ENCODE measurements around the gene PLAAT4. TPM values are rescaled to one million over a fixed set of nuclear protein-coding genes. Genes with fewer than 3 reads are reported as not detected.

PLAAT4 gene
- total and polyA plus RNA-seq, 7 donors = 4.3 to 12.2 (median 8.5) TPM

- DNase-seq (no peak), ATAC-seq (no peak)
- Histone ChIP-seq H3K9me3 (no peaks in the 10 kb centered on the region), H3K4me3 (no peak overlapping the region), H3K4me1 (peaks cover 10% of the 10 kb centered on the region), H3K36me3 (ENCODE audit: insufficient read depth in 1 of 2, low read depth in 1 of 2) (no peaks in the 10 kb centered on the region), H3K27me3 (ENCODE audit: insufficient read depth in 3 of 3, low read length in 2 of 3) (no peaks in the 10 kb centered on the region), H3K27ac (no peak overlapping the region)
- TF ChIP-seq, protein P1, sequence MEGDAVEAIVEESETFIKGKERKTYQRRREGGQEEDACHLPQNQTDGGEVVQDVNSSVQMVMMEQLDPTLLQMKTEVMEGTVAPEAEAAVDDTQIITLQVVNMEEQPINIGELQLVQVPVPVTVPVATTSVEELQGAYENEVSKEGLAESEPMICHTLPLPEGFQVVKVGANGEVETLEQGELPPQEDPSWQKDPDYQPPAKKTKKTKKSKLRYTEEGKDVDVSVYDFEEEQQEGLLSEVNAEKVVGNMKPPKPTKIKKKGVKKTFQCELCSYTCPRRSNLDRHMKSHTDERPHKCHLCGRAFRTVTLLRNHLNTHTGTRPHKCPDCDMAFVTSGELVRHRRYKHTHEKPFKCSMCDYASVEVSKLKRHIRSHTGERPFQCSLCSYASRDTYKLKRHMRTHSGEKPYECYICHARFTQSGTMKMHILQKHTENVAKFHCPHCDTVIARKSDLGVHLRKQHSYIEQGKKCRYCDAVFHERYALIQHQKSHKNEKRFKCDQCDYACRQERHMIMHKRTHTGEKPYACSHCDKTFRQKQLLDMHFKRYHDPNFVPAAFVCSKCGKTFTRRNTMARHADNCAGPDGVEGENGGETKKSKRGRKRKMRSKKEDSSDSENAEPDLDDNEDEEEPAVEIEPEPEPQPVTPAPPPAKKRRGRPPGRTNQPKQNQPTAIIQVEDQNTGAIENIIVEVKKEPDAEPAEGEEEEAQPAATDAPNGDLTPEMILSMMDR (IDR thresholded peaks at IDR 0.05) = no peak
- intact Hi-C loops (cut with DNase I) = no loop called here
- WGBS, 3 donors = 76 to 85% (median 83%) methylated on average over 7 of the region's 7 CpGs
Measured at GRCh38 chr11:63564056-63564774, 27.6 kb downstream of the PLAAT4 start.

- 82 to 92% (median 87%) methylated on average over 4 of the region's 4 CpGs for WGBS, 3 donors
- Histone ChIP-seq H3K36me3 (ENCODE audit: insufficient read depth in 1 of 2, low read depth in 1 of 2) (no peaks in the 10 kb centered on the region), H3K9me3 (no peaks in the 10 kb centered on the region), H3K27me3 (ENCODE audit: insufficient read depth in 3 of 3, low read length in 2 of 3) (no peaks in the 10 kb centered on the region), H3K4me3 (no peak overlapping the region), H3K27ac (no peak overlapping the region), H3K4me1 (peaks cover 10% of the 10 kb centered on the region)
- ATAC-seq = no peak
- TF ChIP-seq, protein P1 (IDR thresholded peaks at IDR 0.05) = no peak
- intact Hi-C loops (cut with DNase I) = no loop called here
- no peak for DNase-seq
Measured at GRCh38 chr11:63564784-63565350, 28.3 kb downstream of the PLAAT4 start.

DNA sequence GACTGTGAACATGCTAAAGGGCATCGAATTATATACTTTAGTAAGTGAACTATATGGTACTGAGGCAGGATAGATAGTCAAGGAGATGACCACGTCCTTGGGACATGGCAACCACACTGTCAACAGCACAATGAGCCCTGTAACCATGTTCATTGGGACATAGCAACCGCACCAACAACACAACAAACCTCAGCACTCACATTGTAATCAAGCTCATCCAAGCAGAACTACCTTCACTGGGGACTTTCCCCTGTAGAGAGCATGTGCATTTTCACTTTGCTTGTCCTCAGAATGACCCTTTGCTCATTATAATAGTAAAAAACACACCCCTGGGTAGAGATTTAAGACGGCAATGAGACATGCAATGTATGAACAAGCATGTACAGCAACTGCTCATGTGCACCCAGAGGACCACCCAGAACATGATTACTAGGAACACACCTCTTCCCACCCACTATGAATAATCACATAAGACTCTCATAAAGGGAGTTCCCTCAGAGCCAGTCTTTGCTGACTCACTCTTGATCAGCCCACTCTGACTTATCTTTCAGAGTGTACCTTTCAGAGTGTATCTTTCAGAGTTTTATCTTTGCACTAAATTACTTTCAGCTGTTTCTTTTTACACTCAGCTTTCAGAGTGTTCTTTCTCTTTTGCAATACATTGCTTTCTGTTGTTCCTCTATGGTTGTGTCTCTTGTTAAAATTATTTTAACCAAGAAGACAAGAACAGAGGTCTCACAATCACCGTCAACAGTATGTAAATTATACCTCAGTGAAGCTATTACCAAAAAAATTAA, 30.6 kb downstream of the PLAAT4 start:
- no peaks in the 10 kb centered on the region for H3K36me3 ChIP-seq (ENCODE audit: insufficient read depth in 1 of 2, low read depth in 1 of 2)
- H3K27ac ChIP-seq = peak overlapping the region; percentile 10
- no peak for DNase-seq
- intact Hi-C loops (cut with DNase I) = no loop called here
- H3K4me1 ChIP-seq = peaks cover 10% of the 10 kb centered on the region
- no peak overlapping the region for H3K4me3 ChIP-seq
- TF ChIP-seq, protein P1 (IDR thresholded peaks at IDR 0.05) = no peak
- WGBS, 3 donors = 22 to 26% (median 23%) methylated on average over 5 of the region's 5 CpGs
- no peaks in the 10 kb centered on the region for H3K27me3 ChIP-seq (ENCODE audit: insufficient read depth in 3 of 3, low read length in 2 of 3)
- H3K9me3 ChIP-seq = no peaks in the 10 kb centered on the region
- ATAC-seq = peak; percentile 81 to 85 (median 84)

- peaks cover 20% of the 10 kb centered on the region for H3K4me1 ChIP-seq
- DNase-seq (no peak), ATAC-seq (no peak)
- H3K9me3 ChIP-seq = no peaks in the 10 kb centered on the region
- intact Hi-C loops (cut with DNase I) = no loop called here
- WGBS, 3 donors = 89 to 96% (median 90%) methylated on average over 3 of the region's 3 CpGs
- H3K4me3 ChIP-seq = no peak overlapping the region
- no peaks in the 10 kb centered on the region for H3K27me3 ChIP-seq (ENCODE audit: insufficient read depth in 3 of 3, low read length in 2 of 3)
- TF ChIP-seq, protein P1 (IDR thresholded peaks at IDR 0.05) = no peak
- H3K36me3 ChIP-seq (ENCODE audit: insufficient read depth in 1 of 2, low read depth in 1 of 2) = no peaks in the 10 kb centered on the region
- no peak overlapping the region for H3K27ac ChIP-seq
Measured at GRCh38 chr11:63569570-63569969, 33.0 kb downstream of the PLAAT4 start.

Measured in psoas muscle (tissue), 8 donors.